CD14-positive monocyte (primary cell): ENCODE data around the gene NFRKB. TPM values are rescaled to one million over a fixed set of nuclear protein-coding genes. Genes with fewer than 3 reads are reported as not detected.

Source experiments
- DNase-seq, 3 donors: peaks; one replicate each; pipeline ENCODE4 v3.0.0-alpha.2; 2011 to 2022
- H2AFZ ChIP-seq: 2 replicates; pipeline ENCODE4 v1.6.0; 2012; ENCODE audit warnings: mild to moderate bottlenecking, low read depth, low read length, inconsistent platforms; ENCODE audit not compliant: insufficient read depth, poor library complexity, severe bottlenecking
- H3K27ac ChIP-seq, 2 donors: 1 replicate in 1 of 2; 2 replicates in 1 of 2; pipeline ENCODE4 v1.5.1; 2012 to 2013; ENCODE audit warnings: low read length in 2 of 2, control low read depth in 1 of 2, inconsistent platforms in 1 of 2, low read depth in 1 of 2, mild to moderate bottlenecking in 1 of 2
- H3K27me3 ChIP-seq, 2 donors: one replicate each; pipeline versions ENCODE4 v1.6.0 to v1.6.1; 2011 to 2013; ENCODE audit warnings: low read length in 2 of 2; ENCODE audit not compliant: control insufficient read depth in 2 of 2, insufficient read depth in 2 of 2
- H3K36me3 ChIP-seq, 2 donors: replicated peaks in 1 of 2; 1 replicate in 1 of 2; 2 replicates in 1 of 2; pipeline versions ENCODE4 v1.5.1 to v1.6.1; 2012 to 2013; ENCODE audit warnings: low read length in 2 of 2, control low read depth in 1 of 2, inconsistent platforms in 1 of 2, mild to moderate bottlenecking in 1 of 2; ENCODE audit not compliant: insufficient read depth in 2 of 2, control insufficient read depth in 1 of 2
- H3K4me1 ChIP-seq, 2 donors: 1 replicate in 1 of 2; 2 replicates in 1 of 2; pipeline versions ENCODE4 v1.5.1 to v1.6.1; 2012 to 2013; ENCODE audit warnings: low read length in 2 of 2, control low read depth in 1 of 2, inconsistent platforms in 1 of 2, mild to moderate bottlenecking in 1 of 2, moderate library complexity in 1 of 2; ENCODE audit not compliant: insufficient read depth in 2 of 2, control insufficient read depth in 1 of 2
- H3K4me2 ChIP-seq: replicated peaks from 2 replicates; pipeline ENCODE3; 2012; ENCODE audit warnings: low read length, moderate library complexity, mild to moderate bottlenecking; ENCODE audit not compliant: poor library complexity, severe bottlenecking; ENCODE audit errors: extremely low read depth
- H3K4me3 ChIP-seq, 3 experiments: fragments of 200-600 bp in 1 of 3; sonication (generic) in 1 of 3; replicated peaks in 1 of 3; 1 replicate in 2 of 3; 2 replicates in 1 of 3; pipeline ENCODE4 v1.5.1; 2011 to 2013; ENCODE audit warnings: low read length in 3 of 3, mild to moderate bottlenecking in 3 of 3, control low read depth in 2 of 3, low read depth in 2 of 3, inconsistent platforms in 1 of 3, moderate library complexity in 1 of 3
- H3K79me2 ChIP-seq: 2 replicates; pipeline ENCODE4 v1.6.0; 2012; ENCODE audit warnings: mild to moderate bottlenecking, control low read depth, inconsistent platforms, low read length, moderate library complexity; ENCODE audit not compliant: insufficient read depth
- H3K9ac ChIP-seq: 2 replicates; pipeline ENCODE4 v1.6.0; 2017; ENCODE audit warnings: low read length, mild to moderate bottlenecking; ENCODE audit not compliant: insufficient read depth, poor library complexity, severe bottlenecking
- H3K9me3 ChIP-seq, 2 donors: replicated peaks in 1 of 2; 1 replicate in 1 of 2; 2 replicates in 1 of 2; pipeline versions ENCODE4 v1.5.1 to v1.6.1; 2012 to 2013; ENCODE audit warnings: low read length in 2 of 2, control low read depth in 1 of 2; ENCODE audit not compliant: control insufficient read depth in 1 of 2, insufficient read depth in 1 of 2
- H4K20me1 ChIP-seq: 2 replicates; pipeline ENCODE4 v1.6.0; 2012; ENCODE audit warnings: mild to moderate bottlenecking, low read length, control low read depth, moderate library complexity; ENCODE audit not compliant: insufficient read depth
- H3K27ac Mint-ChIP-seq, 7 donors: one replicate each; pipeline ENCODE4 v1.8.0; 2020; ENCODE audit warnings: mild to moderate bottlenecking in 7 of 7, mixed read lengths in 7 of 7, moderate library complexity in 6 of 7, inconsistent platforms in 2 of 7
- H3K27me3 Mint-ChIP-seq, 3 donors: one replicate each; pipeline ENCODE4 v1.8.0; 2021 to 2022; ENCODE audit warnings: low read depth in 3 of 3, mild to moderate bottlenecking in 3 of 3, mixed read lengths in 3 of 3, moderate library complexity in 3 of 3, inconsistent platforms in 1 of 3
- H3K36me3 Mint-ChIP-seq, 2 donors: one replicate each; pipeline ENCODE4 v1.8.0; 2020; ENCODE audit warnings: mixed read lengths in 2 of 2, inconsistent platforms in 1 of 2, mild to moderate bottlenecking in 1 of 2
- H3K4me1 Mint-ChIP-seq: one replicate; pipeline ENCODE4 v1.8.0; 2020; ENCODE audit warnings: mild to moderate bottlenecking, mixed read lengths
- H3K4me3 Mint-ChIP-seq, 2 donors: one replicate each; pipeline ENCODE4 v1.8.0; 2020; ENCODE audit warnings: mild to moderate bottlenecking in 2 of 2, mixed read lengths in 2 of 2, moderate library complexity in 1 of 2
- H3K9me3 Mint-ChIP-seq, 7 donors: one replicate each; pipeline ENCODE4 v1.8.0; 2020 to 2022; ENCODE audit warnings: mixed read lengths in 7 of 7, mild to moderate bottlenecking in 6 of 7, moderate library complexity in 6 of 7, inconsistent platforms in 2 of 7
- CTCF ChIP-seq: fragments of 200-600 bp; IDR thresholded peaks from one replicate; pipeline ENCODE4 v1.8.0; 2022; ENCODE audit warnings: antibody characterized with exemption, mild to moderate bottlenecking
- WGBS: methylation state at CpG from one replicate; pipeline ENCODE4 v1.1.5; 2013; ENCODE audit warnings: missing lambda C conversion rate; ENCODE audit not compliant: insufficient coverage; 5-methylcytosine and 5-hydroxymethylcytosine counted together
- intact Hi-C, 2 donors: fragments of 100-400 bp; cut with micrococcal nuclease; formaldehyde crosslinking; loops; one replicate each; pipeline versions ENCODE4 v1.15.0 to v1.15.1; 2023
- polyA plus RNA-seq, 3 donors: library from polyadenylated mRNA; depleted of rRNA in 1 of 3; unstranded in 2 of 3; stranded (reverse) in 1 of 3; fragments of 300-500 nt in 2 of 3; fragments of >200 nt in 1 of 3; fragmentation: Illumina TruSeq in 2 of 3; gene quantifications; 1 replicate in 2 of 3; 2 replicates in 1 of 3; pipeline ENCODE4 v1.2.3, GENCODE V29; 2012 to 2021

NFRKB gene
- polyA plus RNA-seq, 3 donors: 5.8 to 25.6 (median 9.1) TPM

GRCh38 chr11:129866311-129866710 is 29.1 kb downstream of the NFRKB start:
- H3K4me3 ChIP-seq: no peak overlapping the region
- H3K9me3 ChIP-seq: no peaks in the 10 kb centered on the region
- 100% methylated on average over 1 of the region's 3 CpGs for WGBS
- DNase-seq: no peak
- Mint-ChIP-seq H3K36me3 (peaks cover 88 to 100% of the 10 kb centered on the region in 2 donors), H3K27me3 (no peaks in the 10 kb centered on the region), H3K4me1 (peaks cover 3% of the 10 kb centered on the region), H3K27ac (no peak overlapping the region), H3K9me3 (peaks cover 0 to 7% (median 0%) of the 10 kb centered on the region in 7 donors), H3K4me3 (no peak overlapping the region)
- H3K4me1 ChIP-seq: no peaks in the 10 kb centered on the region
- no peak for TF ChIP-seq CTCF
- peak overlapping the region in 1 of 2 donors; percentile 3 for H3K27ac ChIP-seq
- H2AFZ ChIP-seq: no peak overlapping the region
- H3K4me2 ChIP-seq: no peak overlapping the region
- H3K79me2 ChIP-seq: no peaks in the 10 kb centered on the region
- H3K9ac ChIP-seq: no peak overlapping the region
- intact Hi-C loops: loop anchor here in 1 of 2 donors (5.0 kb wide), 1 partner anchor 526 kb away; no protein-coding TSS in a partner anchor
- no peaks in the 10 kb centered on the region for H4K20me1 ChIP-seq
- H3K27me3 ChIP-seq: no peaks in the 10 kb centered on the region
- H3K36me3 ChIP-seq: peaks cover 66 to 99% of the 10 kb centered on the region in 2 donors

GRCh38 chr11:129865701-129866100 is 29.7 kb downstream of the NFRKB start:
- no peak overlapping the region for H3K4me3 ChIP-seq
- no peak overlapping the region for H3K9ac ChIP-seq
- TF ChIP-seq CTCF: no peak
- Mint-ChIP-seq H3K36me3 (peaks cover 85 to 100% of the 10 kb centered on the region in 2 donors), H3K4me3 (no peak overlapping the region), H3K27me3 (no peaks in the 10 kb centered on the region), H3K4me1 (peaks cover 3% of the 10 kb centered on the region), H3K9me3 (peaks cover 0 to 7% (median 0%) of the 10 kb centered on the region in 7 donors), H3K27ac (peak overlapping the region in 2 of 7 donors; percentile 35 to 37)
- DNase-seq: no peak
- no peak overlapping the region for H3K4me2 ChIP-seq
- H3K27me3 ChIP-seq: no peaks in the 10 kb centered on the region
- no peak overlapping the region for H2AFZ ChIP-seq
- H3K79me2 ChIP-seq: no peaks in the 10 kb centered on the region
- H3K36me3 ChIP-seq: peaks cover 64 to 99% of the 10 kb centered on the region in 2 donors
- no peaks in the 10 kb centered on the region for H4K20me1 ChIP-seq
- WGBS: 88% methylated on average over 1 of the region's 4 CpGs
- no peaks in the 10 kb centered on the region for H3K4me1 ChIP-seq
- intact Hi-C loops: loop anchor here in 1 of 2 donors (5.0 kb wide), 1 partner anchor 527 kb away; no protein-coding TSS in a partner anchor
- peak overlapping the region in 1 of 2 donors; percentile 3 for H3K27ac ChIP-seq
- H3K9me3 ChIP-seq: no peaks in the 10 kb centered on the region
